HepG2 (cell line): ENCODE data around the gene CA7. TPM values are rescaled to one million over a fixed set of nuclear protein-coding genes. Genes with fewer than 3 reads are reported as not detected.

Source experiments
- ATAC-seq: fragments of 200-7000 bp; cut with Tn5 transposase; 3 replicates; pipeline ENCODE4 v1.9.1; 2020; ENCODE audit warnings: mild to moderate bottlenecking, moderate library complexity
- BruUV-seq: library from RNA; stranded (reverse); fragments of 400-500 nt; replicated peaks from 2 replicates; lab custom pipeline; 2021; lab: Mats Ljungman, UMichigan
- CTCF ChIA-PET: fragments of 300-600 bp; formaldehyde crosslinking; extraction: SDS; loops from one replicate; lab custom pipeline; 2021; ENCODE audit warnings: low total read pairs, inconsistent platforms, low intra/inter-chr PET ratio; lab: Yijun Ruan, JAX
- POLR2A ChIA-PET: fragments of 350-600 bp; sonication (Branson Sonifier 250); formaldehyde crosslinking; loops from one replicate; lab custom pipeline; 2020; ENCODE audit warnings: antibody characterized with exemption, inconsistent platforms; lab: Yijun Ruan, JAX
- DNase-seq: peaks from one replicate; pipeline ENCODE4 v3.0.0-alpha.2; 2015; ENCODE audit warnings: low spot score
- FAIRE-seq: peaks from 3 replicates; lab custom pipeline; 2011; peaks lifted over from hg19 to GRCh38; lab: Jason Lieb, UNC
- H2AFZ ChIP-seq: one replicate; pipeline ENCODE4 v1.6.1; 2011; ENCODE audit warnings: low read length, inconsistent platforms
- H3K27ac ChIP-seq: fragments of 300-600 bp; 3 replicates; pipeline ENCODE4 v1.8.0; 2011; ENCODE audit warnings: mixed run types, mild to moderate bottlenecking, mixed read lengths, low read length, inconsistent platforms; ENCODE audit not compliant: insufficient read depth; ENCODE audit errors: extremely low read length
- H3K27me3 ChIP-seq, 2 experiments: fragments of 200-600 bp in 1 of 2; 2 replicates in 1 of 2; 3 replicates in 1 of 2; pipeline versions ENCODE4 v1.6.0 to v1.8.0; 2011; ENCODE audit warnings: low read length in 2 of 2, mild to moderate bottlenecking in 2 of 2, moderate library complexity in 2 of 2, inconsistent platforms in 1 of 2; ENCODE audit not compliant: insufficient read depth in 2 of 2, control insufficient read depth in 1 of 2
- H3K36me3 ChIP-seq, 2 experiments: fragments of 200-600 bp in 1 of 2; replicated peaks in 1 of 2; 2 replicates in 1 of 2; 3 replicates in 1 of 2; pipeline versions ENCODE4 v1.5.1 to v1.8.0; 2011; ENCODE audit warnings: low read length in 2 of 2, inconsistent platforms in 1 of 2; ENCODE audit not compliant: insufficient read depth in 2 of 2, control insufficient read depth in 1 of 2
- H3K4me1 ChIP-seq: 2 replicates; pipeline ENCODE4 v1.5.1; 2012; ENCODE audit warnings: low read length, inconsistent platforms; ENCODE audit not compliant: insufficient read depth
- H3K4me2 ChIP-seq: 2 replicates; pipeline ENCODE4 v1.6.0; 2011; ENCODE audit warnings: low read depth, low read length, inconsistent platforms
- H3K4me3 ChIP-seq, 3 experiments: fragments of 200-600 bp in 1 of 3; sonication (generic), shearing (Covaris generic) in 1 of 3; replicated peaks in 1 of 3; 2 replicates each; pipeline ENCODE4 v1.5.1; 2011 to 2016; ENCODE audit warnings: low read length in 3 of 3, inconsistent platforms in 2 of 3, low read depth in 2 of 3, mild to moderate bottlenecking in 2 of 3, control low read depth in 1 of 3, mixed read lengths in 1 of 3; ENCODE audit not compliant: insufficient read depth in 1 of 3
- H3K79me2 ChIP-seq: one replicate; pipeline ENCODE4 v1.6.1; 2011; ENCODE audit warnings: low read length, inconsistent platforms; ENCODE audit not compliant: insufficient read depth
- H3K9ac ChIP-seq: 2 replicates; pipeline ENCODE4 v1.6.0; 2011; ENCODE audit warnings: mild to moderate bottlenecking, low read depth, low read length, inconsistent platforms; ENCODE audit not compliant: insufficient read depth
- H3K9me3 ChIP-seq: 2 replicates; pipeline ENCODE4 v1.5.1; 2012; ENCODE audit warnings: mild to moderate bottlenecking, low read length
- H4K20me1 ChIP-seq: 2 replicates; pipeline ENCODE4 v1.6.0; 2011; ENCODE audit warnings: inconsistent platforms, mild to moderate bottlenecking, low read length, moderate library complexity; ENCODE audit not compliant: insufficient read depth
- AGO2 ChIP-seq: fragments of 200-400 bp; formaldehyde crosslinking; optimal IDR thresholded peaks from 2 replicates; pipeline ENCODE3; 2017; ENCODE audit warnings: mild to moderate bottlenecking, low read depth, low read length, moderate library complexity
- HCFC1 ChIP-seq: fragments of 150-350 bp; IDR thresholded peaks from 2 replicates; pipeline ENCODE4 v1.6.1; 2014; ENCODE audit warnings: low read depth, low read length
- MZF1 ChIP-seq: sonication (generic); formaldehyde crosslinking; IDR thresholded peaks from 2 replicates; pipeline ENCODE4 v1.8.1; 2023; ENCODE audit warnings: mild to moderate bottlenecking, missing genetic modification reagents, borderline replicate concordance
- NCOA2 ChIP-seq: sonication (generic); formaldehyde crosslinking; IDR thresholded peaks from 2 replicates; pipeline ENCODE4 v1.8.0; 2022; ENCODE audit warnings: inconsistent platforms
- POLR2G ChIP-seq: fragments of 200-400 bp; formaldehyde crosslinking; IDR thresholded peaks from 2 replicates; pipeline ENCODE4 v1.6.1; 2018; ENCODE audit warnings: mild to moderate bottlenecking, low read depth, low read length, moderate library complexity
- RBFOX2 ChIP-seq: fragments of 200-400 bp; formaldehyde crosslinking; IDR thresholded peaks from 2 replicates; pipeline ENCODE4 v1.6.1; 2017; ENCODE audit warnings: low read depth, mild to moderate bottlenecking, low read length
- RFX5 ChIP-seq: IDR thresholded peaks from 2 replicates; pipeline ENCODE4 v1.6.1; 2011; ENCODE audit warnings: low read depth, low read length, improper control_type of control experiment
- SMC3 ChIP-seq: IDR thresholded peaks from 2 replicates; pipeline ENCODE4 v1.6.1; 2011; ENCODE audit warnings: low read length, improper control_type of control experiment
- ZBTB42 ChIP-seq: sonication (generic); formaldehyde crosslinking; IDR thresholded peaks from 2 replicates; pipeline ENCODE4 v1.5.0; 2020; ENCODE audit warnings: mild to moderate bottlenecking, missing genetic modification reagents
- ZFX ChIP-seq: sonication (generic); formaldehyde crosslinking; IDR thresholded peaks from 2 replicates; pipeline ENCODE4 v1.4.0; 2020; ENCODE audit warnings: mild to moderate bottlenecking, low read depth, missing genetic modification reagents, moderate library complexity
- ZNF570 ChIP-seq: sonication (generic); formaldehyde crosslinking; IDR thresholded peaks from 2 replicates; pipeline ENCODE4 v1.4.0; 2020; ENCODE audit warnings: mild to moderate bottlenecking, missing genetic modification reagents, borderline replicate concordance
- ZNF616 ChIP-seq: sonication (generic); formaldehyde crosslinking; IDR thresholded peaks from 2 replicates; pipeline ENCODE4 v1.5.0; 2020; ENCODE audit warnings: low read depth, mild to moderate bottlenecking, missing genetic modification reagents
- ZNF782 ChIP-seq: sonication (generic); formaldehyde crosslinking; IDR thresholded peaks from 2 replicates; pipeline ENCODE4 v1.4.0; 2020; ENCODE audit warnings: missing genetic modification reagents, mild to moderate bottlenecking, borderline replicate concordance
- ZNF788 ChIP-seq: sonication (generic); formaldehyde crosslinking; IDR thresholded peaks from 2 replicates; pipeline ENCODE4 v1.5.0; 2020; ENCODE audit warnings: mild to moderate bottlenecking, missing genetic modification reagents, borderline replicate concordance
- ZNF839 ChIP-seq: sonication (generic); formaldehyde crosslinking; IDR thresholded peaks from 2 replicates; pipeline ENCODE4 v1.4.0; 2020; ENCODE audit warnings: missing genetic modification reagents, mild to moderate bottlenecking, borderline replicate concordance
- WGBS: methylation state at CpG from one replicate; pipeline ENCODE4 v1.1.6; 2017; ENCODE audit warnings: low lambda C conversion rate; 5-methylcytosine and 5-hydroxymethylcytosine counted together
- in situ Hi-C: cut with HindIII; loops from 2 replicates; pipeline ENCODE4 v1.10.0; 2017; ENCODE audit warnings: low pct_unique_long_range_greater_than_20kb; ENCODE audit not compliant: extremely low pct_ligation_motif_present
- intact Hi-C: fragments of 100-400 bp; cut with micrococcal nuclease; formaldehyde crosslinking; loops from one replicate; pipeline ENCODE4 v1.10.0; 2022; ENCODE audit not compliant: unreplicated experiment
- polyA plus RNA-seq, 8 experiments: library from polyadenylated mRNA; depleted of rRNA in 3 of 8; stranded (reverse) in 7 of 8; unstranded in 1 of 8; fragments of >200 nt; fragmentation: Illumina TruSeq in 4 of 8; extraction: Trizol in 4 of 8; gene quantifications; 2 replicates each; pipeline versions ENCODE4 v1.2.1 to v1.2.3, GENCODE V29; 2011 to 2016; ENCODE audit warnings: low read depth in 4 of 8, missing spikeins in 1 of 8, mixed read lengths in 1 of 8; ENCODE audit not compliant: insufficient read depth in 1 of 8
- total RNA-seq, 5 experiments: library from RNA; depleted of rRNA; stranded (reverse); fragments of >200 nt; fragmentation: Illumina TruSeq; extraction: Trizol; gene quantifications; 2 replicates each; pipeline ENCODE4 v1.2.3, GENCODE V29; 2016; ENCODE audit warnings: low read depth in 1 of 5
- TF ChIP-seq, protein P1 (sequence below): sonication (generic); formaldehyde crosslinking; IDR thresholded peaks from 2 replicates; pipeline ENCODE4 v1.4.0; 2020; ENCODE audit warnings: missing genetic modification reagents
- TF ChIP-seq, protein P2 (sequence below): sonication (generic); formaldehyde crosslinking; IDR thresholded peaks from 2 replicates; pipeline ENCODE4 v1.4.0; 2020; ENCODE audit warnings: missing genetic modification reagents
- TF ChIP-seq, protein P3 (sequence below): sonication (generic); formaldehyde crosslinking; IDR thresholded peaks from 2 replicates; pipeline ENCODE4 v1.4.0; 2020; ENCODE audit warnings: missing genetic modification reagents
- TF ChIP-seq, protein P4 (sequence below): IDR thresholded peaks from 2 replicates; pipeline ENCODE4 v1.6.1; 2012; ENCODE audit warnings: inconsistent platforms
- TF ChIP-seq, protein P5 (sequence below): IDR thresholded peaks from 2 replicates; pipeline ENCODE4 v1.6.1; 2012; ENCODE audit warnings: low read depth, low read length, improper control_type of control experiment

Gene CA7
- total and polyA plus RNA-seq, 2 of the 13 experiments (the other 11 are each of a cell fraction or from before 2014, with no cell fraction given): not detected

DNA sequence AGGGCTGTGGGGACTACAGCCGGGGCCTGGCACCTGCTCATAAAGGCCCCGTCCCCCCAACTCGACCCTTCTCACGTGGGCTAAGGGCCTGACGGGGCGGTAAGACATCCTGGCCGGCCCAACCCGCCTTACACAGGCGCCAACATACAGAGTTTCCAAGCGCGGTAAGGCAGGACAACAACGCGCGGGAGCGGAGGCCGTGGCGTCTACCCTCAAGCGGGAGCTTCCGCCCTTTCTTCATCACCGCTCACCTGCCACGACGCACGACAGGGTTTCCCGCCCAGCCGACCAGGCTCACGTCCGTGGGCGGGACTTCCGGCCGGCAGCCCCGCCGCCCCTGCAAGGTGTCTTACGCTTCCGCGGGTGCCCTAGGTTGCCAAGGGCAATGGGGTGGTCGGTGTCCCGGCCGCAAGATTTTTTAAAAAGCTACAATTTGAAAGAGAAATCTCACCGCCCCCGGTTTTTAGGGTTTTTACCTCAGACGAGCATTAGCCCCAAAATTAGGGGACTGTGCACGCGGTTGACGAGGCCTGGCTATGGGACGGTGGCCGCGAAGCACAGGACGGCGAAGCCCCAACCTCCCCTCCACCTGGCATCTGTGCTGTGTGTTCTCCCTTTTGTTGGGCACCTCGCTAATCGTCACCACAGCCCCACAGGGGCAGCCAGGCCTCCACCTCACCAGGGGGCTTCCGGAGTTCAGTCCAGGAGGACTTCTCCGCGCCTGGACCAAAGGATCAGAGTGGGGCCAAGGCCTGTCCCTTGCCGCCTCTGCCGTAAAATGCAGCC lies 42.7 kb upstream of the CA7 start, which contains the start of gene TERB1:
TSS of gene TERB1 (minus strand) at position 265 of the 786 bp plus-strand sequence. CDS start 4,786 bp downstream, outside the sequence.
- Histone ChIP-seq H3K9me3 (no peaks in the 10 kb centered on the region), H3K9ac (no peak within 1 kb of the TSS), H3K4me1 (no peaks in the 10 kb centered on the region), H4K20me1 (no peaks in the 10 kb centered on the region), H2AFZ (no peak within 1 kb of the TSS), H3K4me3 (no peak within 1 kb of the TSS), H3K4me2 (no peak within 1 kb of the TSS), H3K79me2 (no peaks in the 10 kb centered on the region), H3K27me3 (no peaks in the 10 kb centered on the region), H3K36me3 (peaks cover 13 to 19% of the 10 kb centered on the region in 2 experiments), H3K27ac (no peak within 1 kb of the TSS)
- in situ Hi-C loops: no loop called here
- FAIRE-seq: no peak
- ATAC-seq: peak; percentile 51
- BruUV-seq: no TSS peak
- 97% methylated on average over 56 of the region's 56 CpGs for WGBS
- no peak for DNase-seq
- ChIA-PET CTCF (no interaction called here), POLR2A (no interaction called here)
- intact Hi-C loops: no loop called here
- TF ChIP-seq RBFOX2 (peak; percentile 42; the same call in 1 of the 2 replicates), ZNF788 (CRISPR knock-in tag) (no peak), SMC3 (no peak), ZNF839 (CRISPR knock-in tag) (no peak), AGO2 (peak; percentile 95), ZFX (CRISPR knock-in tag) (no peak), NCOA2 (no peak), MZF1 (CRISPR knock-in tag) (no peak), ZNF782 (CRISPR knock-in tag) (no peak), ZNF570 (CRISPR knock-in tag) (no peak), ZNF616 (CRISPR knock-in tag) (no peak), HCFC1 (no peak), POLR2G (peak; percentile 48), RFX5 (no peak), ZBTB42 (CRISPR knock-in tag) (no peak)
- TF ChIP-seq, protein P1, sequence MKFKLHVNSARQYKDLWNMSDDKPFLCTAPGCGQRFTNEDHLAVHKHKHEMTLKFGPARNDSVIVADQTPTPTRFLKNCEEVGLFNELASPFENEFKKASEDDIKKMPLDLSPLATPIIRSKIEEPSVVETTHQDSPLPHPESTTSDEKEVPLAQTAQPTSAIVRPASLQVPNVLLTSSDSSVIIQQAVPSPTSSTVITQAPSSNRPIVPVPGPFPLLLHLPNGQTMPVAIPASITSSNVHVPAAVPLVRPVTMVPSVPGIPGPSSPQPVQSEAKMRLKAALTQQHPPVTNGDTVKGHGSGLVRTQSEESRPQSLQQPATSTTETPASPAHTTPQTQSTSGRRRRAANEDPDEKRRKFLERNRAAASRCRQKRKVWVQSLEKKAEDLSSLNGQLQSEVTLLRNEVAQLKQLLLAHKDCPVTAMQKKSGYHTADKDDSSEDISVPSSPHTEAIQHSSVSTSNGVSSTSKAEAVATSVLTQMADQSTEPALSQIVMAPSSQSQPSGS (CRISPR knock-in tag): no peak
- TF ChIP-seq, protein P2, sequence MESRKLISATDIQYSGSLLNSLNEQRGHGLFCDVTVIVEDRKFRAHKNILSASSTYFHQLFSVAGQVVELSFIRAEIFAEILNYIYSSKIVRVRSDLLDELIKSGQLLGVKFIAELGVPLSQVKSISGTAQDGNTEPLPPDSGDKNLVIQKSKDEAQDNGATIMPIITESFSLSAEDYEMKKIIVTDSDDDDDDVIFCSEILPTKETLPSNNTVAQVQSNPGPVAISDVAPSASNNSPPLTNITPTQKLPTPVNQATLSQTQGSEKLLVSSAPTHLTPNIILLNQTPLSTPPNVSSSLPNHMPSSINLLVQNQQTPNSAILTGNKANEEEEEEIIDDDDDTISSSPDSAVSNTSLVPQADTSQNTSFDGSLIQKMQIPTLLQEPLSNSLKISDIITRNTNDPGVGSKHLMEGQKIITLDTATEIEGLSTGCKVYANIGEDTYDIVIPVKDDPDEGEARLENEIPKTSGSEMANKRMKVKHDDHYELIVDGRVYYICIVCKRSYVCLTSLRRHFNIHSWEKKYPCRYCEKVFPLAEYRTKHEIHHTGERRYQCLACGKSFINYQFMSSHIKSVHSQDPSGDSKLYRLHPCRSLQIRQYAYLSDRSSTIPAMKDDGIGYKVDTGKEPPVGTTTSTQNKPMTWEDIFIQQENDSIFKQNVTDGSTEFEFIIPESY: 0 out of 2 replicates have a peak, but pooled peaks have one; percentile 12
- TF ChIP-seq, protein P3, sequence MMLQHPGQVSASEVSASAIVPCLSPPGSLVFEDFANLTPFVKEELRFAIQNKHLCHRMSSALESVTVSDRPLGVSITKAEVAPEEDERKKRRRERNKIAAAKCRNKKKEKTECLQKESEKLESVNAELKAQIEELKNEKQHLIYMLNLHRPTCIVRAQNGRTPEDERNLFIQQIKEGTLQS: no peak
- TF ChIP-seq, protein P4, sequence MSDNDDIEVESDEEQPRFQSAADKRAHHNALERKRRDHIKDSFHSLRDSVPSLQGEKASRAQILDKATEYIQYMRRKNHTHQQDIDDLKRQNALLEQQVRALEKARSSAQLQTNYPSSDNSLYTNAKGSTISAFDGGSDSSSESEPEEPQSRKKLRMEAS: no peak
- TF ChIP-seq, protein P5, sequence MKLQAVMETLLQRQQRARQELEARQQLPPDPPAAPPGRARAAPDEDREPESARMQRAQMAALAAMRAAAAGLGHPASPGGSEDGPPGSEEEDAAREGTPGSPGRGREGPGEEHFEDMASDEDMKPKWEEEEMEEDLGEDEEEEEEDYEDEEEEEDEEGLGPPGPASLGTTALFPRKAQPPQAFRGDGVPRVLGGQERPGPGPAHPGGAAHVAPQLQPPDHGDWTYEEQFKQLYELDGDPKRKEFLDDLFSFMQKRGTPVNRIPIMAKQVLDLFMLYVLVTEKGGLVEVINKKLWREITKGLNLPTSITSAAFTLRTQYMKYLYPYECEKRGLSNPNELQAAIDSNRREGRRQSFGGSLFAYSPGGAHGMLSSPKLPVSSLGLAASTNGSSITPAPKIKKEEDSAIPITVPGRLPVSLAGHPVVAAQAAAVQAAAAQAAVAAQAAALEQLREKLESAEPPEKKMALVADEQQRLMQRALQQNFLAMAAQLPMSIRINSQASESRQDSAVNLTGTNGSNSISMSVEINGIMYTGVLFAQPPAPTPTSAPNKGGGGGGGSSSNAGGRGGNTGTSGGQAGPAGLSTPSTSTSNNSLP: no peak
